ENCODE results near the gene ADORA2B.

DNA sequence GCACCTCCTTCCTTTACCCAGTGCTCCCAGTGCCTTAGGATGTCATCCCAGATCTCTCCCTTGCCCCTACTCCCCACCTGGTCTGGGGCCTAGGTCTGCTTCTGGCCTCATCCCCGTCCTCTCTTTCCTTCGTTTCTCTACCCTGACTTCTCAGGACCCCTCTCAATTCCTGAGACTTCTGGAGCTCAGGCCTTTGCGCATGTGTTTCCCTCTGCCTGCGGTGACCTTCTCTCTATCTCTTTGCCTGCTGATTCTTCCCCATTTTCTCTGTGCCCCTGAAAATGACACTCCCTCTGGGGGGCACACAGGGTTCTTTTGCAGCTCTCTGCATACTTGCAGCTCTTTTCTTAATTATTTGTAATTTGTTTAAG lies 13.5 kb downstream of the ADORA2B start:
- TF ChIP-seq, protein P1, sequence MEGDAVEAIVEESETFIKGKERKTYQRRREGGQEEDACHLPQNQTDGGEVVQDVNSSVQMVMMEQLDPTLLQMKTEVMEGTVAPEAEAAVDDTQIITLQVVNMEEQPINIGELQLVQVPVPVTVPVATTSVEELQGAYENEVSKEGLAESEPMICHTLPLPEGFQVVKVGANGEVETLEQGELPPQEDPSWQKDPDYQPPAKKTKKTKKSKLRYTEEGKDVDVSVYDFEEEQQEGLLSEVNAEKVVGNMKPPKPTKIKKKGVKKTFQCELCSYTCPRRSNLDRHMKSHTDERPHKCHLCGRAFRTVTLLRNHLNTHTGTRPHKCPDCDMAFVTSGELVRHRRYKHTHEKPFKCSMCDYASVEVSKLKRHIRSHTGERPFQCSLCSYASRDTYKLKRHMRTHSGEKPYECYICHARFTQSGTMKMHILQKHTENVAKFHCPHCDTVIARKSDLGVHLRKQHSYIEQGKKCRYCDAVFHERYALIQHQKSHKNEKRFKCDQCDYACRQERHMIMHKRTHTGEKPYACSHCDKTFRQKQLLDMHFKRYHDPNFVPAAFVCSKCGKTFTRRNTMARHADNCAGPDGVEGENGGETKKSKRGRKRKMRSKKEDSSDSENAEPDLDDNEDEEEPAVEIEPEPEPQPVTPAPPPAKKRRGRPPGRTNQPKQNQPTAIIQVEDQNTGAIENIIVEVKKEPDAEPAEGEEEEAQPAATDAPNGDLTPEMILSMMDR (IDR thresholded peaks at IDR 0.05; ENCODE audit: low read length) = no peak
- TF ChIP-seq EZH2 (IDR thresholded peaks at IDR 0.05; ENCODE audit: borderline replicate concordance, low read length) = no peak

Data from OCI-LY1 (cell line).